ENCODE results near the gene SPPL3. TPM values are rescaled to one million over a fixed set of nuclear protein-coding genes. Genes with fewer than 3 reads are reported as not detected.

Gene SPPL3
- total RNA-seq, 2 experiments from 2014 or later, result 24.7 to 27.6 TPM

DNA sequence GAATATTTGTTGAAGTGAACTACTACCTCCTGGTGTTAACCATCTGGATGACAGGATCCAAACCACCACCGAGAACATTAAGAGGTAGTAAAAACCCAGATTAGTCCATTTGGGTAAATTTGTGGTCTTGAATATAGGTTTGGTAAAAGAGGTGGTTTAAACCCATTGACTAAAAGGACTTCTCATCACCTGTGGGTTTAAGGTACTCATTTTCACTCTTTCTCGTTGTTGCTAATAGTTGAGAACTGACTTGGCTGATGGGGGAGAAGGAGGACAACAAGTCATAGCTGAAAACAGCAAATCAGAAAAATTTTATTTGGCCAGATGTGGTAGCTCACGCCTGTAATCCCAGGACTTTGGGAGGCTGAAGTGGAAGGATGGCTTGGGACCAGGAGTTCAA is 119.4 kb downstream of the SPPL3 start:
- no peaks in the 10 kb centered on the region for H3K9me3 Mint-ChIP-seq
- DNase-seq, result no peak
- H3K27ac Mint-ChIP-seq, result no peak overlapping the region
- H3K36me3 Mint-ChIP-seq, result peaks cover 27% of the 10 kb centered on the region
- H3K4me3 Mint-ChIP-seq, result no peak overlapping the region
- H3K4me1 Mint-ChIP-seq, result peaks cover 17% of the 10 kb centered on the region
- H3K27me3 Mint-ChIP-seq, result no peaks in the 10 kb centered on the region

DNA sequence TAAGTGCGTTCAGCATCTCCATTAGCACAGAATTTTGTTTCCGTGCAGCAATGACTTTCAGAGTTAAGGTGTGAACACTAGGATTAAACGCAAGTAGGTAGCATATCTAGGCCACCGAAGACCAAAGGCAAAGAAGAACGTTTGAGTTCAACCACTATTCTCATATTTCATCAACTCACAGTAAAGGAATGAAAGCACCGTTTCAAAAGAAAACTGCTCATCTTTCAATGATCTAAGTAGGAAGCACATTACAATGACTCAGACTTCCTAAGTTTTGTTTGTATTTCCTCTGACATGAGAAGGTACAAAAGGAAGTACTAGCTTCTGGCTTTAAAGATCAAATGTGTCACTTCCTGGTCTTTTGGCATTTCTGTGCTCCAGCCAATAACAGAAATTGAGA is 121.0 kb downstream of the SPPL3 start:
- Mint-ChIP-seq H3K27ac (peak overlapping the region; percentile 72), H3K4me1 (peaks cover 17% of the 10 kb centered on the region), H3K4me3 (no peak overlapping the region), H3K9me3 (no peaks in the 10 kb centered on the region), H3K36me3 (peaks cover 20% of the 10 kb centered on the region), H3K27me3 (no peaks in the 10 kb centered on the region)
- DNase-seq, result no peak

DNA sequence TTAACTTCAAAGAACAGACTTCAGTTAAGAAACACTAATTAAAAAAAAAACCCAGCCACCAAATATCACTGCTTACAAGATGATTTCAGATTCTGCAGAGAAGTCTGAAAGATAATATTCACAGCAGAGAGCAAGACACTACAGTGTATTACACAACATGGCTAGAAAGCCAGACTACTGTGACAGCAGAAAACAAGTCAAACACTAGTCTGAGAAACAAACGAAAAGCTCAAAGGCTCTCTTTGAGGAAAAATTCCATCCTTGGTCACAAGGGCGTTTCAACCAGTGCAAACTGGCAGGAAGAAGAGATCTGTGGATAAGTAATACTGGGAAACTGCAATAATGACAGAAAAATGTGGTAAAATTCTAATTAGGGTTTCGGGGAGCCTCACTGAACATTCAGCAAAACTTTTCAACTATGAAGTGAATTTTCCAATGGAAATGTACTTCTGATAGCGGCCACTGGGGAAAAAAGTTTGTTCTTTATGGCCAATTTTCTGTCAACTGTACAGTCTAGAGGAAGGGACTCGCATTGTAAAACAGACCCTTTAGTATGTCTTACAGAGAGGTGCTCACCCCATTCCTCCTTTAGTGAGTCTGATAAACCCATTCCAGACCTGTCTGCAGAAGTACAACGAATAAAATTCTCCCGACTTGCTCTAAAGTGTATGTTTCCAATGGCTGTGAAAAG is 128.2 kb downstream of the SPPL3 start:
- peaks cover 17% of the 10 kb centered on the region for H3K4me1 Mint-ChIP-seq
- H3K36me3 Mint-ChIP-seq, result peaks cover 4% of the 10 kb centered on the region
- peak overlapping the region; percentile 10 for H3K27ac Mint-ChIP-seq
- DNase-seq, result no peak
- H3K27me3 Mint-ChIP-seq, result no peaks in the 10 kb centered on the region
- H3K9me3 Mint-ChIP-seq, result no peaks in the 10 kb centered on the region
- no peak overlapping the region for H3K4me3 Mint-ChIP-seq

DNA sequence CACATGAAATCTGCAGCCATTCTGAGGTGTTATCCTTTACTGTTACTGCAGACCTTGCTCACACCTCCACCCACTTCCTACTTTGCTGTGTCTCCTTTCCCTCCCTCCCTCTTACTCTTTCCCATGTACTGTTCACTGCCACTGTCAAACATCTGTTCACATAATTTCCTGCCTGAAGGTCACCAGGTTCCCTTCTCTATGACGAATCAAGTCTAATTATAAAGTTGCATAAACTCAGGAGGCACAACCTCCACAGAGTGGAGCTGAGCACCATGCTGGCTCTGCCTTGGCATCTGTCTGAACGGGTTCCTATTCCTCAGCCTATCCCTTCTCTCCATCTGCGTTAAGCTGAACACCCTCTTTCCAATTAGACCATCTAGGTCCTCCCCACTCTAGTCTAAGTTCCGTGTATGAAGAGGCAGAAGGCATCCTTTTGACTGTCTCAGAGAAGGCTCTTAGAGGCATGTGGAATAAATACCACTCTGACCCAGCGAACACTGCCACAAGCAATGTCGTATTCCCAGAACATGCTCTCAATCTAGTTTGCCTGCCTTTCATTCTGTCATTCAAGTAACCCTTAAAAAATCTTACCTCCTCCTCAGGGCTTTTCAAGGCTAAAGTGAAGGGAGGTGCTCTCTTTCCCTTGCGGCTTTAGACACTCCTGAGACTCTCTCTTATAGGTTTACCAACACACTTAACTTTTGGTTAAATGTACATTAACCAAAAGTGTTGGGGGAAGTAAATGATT is 129.8 kb downstream of the SPPL3 start:
- DNase-seq, result no peak
- H3K27ac Mint-ChIP-seq, result peak overlapping the region; percentile 21

DNA sequence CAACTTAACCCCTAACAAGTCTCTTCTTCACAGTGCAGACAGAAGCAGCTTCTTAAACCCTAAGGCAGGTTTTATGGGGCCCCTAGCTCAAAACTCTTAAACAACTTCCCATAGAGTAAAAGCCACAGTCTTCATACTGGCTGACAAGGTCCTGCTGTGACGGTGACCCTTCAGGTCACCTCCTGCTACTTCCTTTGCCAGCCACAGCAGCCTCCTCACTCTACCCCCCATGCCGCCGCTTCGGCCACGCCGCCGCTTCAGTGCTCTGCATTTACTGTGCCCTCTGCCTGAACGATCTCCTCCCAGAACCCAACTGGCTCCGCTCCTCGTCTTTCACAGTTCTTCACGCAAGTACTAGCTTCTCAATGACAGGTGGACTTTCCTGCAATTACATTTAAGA is 133.1 kb downstream of the SPPL3 start:
- H3K4me1 Mint-ChIP-seq, result peaks cover 11% of the 10 kb centered on the region
- no peak for DNase-seq
- H3K27me3 Mint-ChIP-seq, result no peaks in the 10 kb centered on the region
- no peaks in the 10 kb centered on the region for H3K9me3 Mint-ChIP-seq
- peaks cover 4% of the 10 kb centered on the region for H3K36me3 Mint-ChIP-seq
- H3K4me3 Mint-ChIP-seq, result no peak overlapping the region
- H3K27ac Mint-ChIP-seq, result no peak overlapping the region

More for the DNA sequence above, 129.8 kb downstream of the SPPL3 start:
- Mint-ChIP-seq H3K4me1 (peaks cover 17% of the 10 kb centered on the region), H3K9me3 (no peaks in the 10 kb centered on the region), H3K27me3 (no peaks in the 10 kb centered on the region), H3K4me3 (no peak overlapping the region), H3K36me3 (peaks cover 2% of the 10 kb centered on the region)

DNA sequence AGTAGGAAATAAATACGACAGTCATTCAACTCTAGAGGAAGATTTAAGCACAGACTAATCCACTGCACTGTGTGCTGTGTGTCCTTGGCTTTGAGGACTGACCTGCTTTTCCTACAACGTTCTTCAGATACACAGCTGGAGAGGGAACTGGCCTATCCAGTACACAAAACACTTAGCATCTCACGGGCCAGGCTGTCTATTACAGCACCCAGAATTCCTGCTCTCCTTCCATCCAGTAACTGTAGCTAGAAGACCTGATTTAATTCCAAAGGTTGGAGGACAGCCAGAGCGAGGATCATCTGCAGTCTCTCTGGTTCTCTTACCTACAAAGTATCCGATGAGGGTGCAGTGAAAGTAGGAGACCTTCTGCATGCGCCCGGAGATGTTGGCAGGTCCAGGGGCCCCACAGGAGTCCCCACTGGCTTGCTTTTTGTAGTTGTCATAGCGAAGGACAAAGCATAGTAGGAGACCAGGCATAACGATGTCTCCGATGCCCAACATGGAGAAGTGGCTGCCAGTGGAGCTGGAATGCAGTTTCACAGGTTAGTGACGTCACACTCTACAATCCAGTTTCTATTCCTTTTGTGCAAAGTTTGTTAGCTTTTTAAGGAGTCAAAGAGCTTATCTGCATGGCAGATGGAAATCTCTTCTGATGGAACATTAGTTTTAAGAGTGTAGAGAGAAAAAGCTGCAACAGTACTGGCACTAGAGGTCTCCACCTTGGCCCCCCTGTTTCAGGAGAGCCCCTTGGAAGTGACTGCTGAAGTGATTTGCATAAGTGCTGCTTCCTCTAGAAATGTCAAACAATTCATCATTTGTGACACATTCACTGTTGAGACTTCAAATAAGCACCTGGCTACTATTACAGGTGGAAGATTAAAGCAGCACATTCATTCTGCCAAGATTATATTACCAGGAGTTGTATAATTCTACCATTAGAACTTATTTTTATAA is 136.8 kb downstream of the SPPL3 start:
- Mint-ChIP-seq H3K36me3 (peaks cover 4% of the 10 kb centered on the region), H3K4me1 (no peaks in the 10 kb centered on the region), H3K27me3 (no peaks in the 10 kb centered on the region), H3K27ac (no peak overlapping the region), H3K4me3 (no peak overlapping the region), H3K9me3 (no peaks in the 10 kb centered on the region)
- no peak for DNase-seq

DNA sequence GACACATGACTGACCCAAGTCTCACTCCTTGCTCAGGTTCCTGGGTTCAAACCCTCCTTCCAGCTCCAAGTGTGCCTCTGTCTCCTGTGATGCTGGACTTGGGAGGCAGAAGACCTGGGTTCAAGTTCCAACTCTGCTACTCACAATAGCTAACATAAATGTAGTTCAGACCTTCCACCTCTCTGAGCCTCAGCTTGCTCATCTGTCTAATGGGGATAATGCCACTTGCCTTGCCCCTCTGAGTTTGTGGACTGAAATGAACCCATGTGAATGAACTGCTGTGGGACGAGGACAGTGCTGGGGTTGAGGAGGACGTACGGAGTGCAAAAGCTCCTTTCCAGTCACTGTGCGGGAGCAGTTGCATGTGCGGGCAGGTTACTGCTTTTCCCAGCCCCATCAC is 137.6 kb downstream of the SPPL3 start:
- no peaks in the 10 kb centered on the region for H3K9me3 Mint-ChIP-seq
- no peak for DNase-seq
- no peak overlapping the region for H3K4me3 Mint-ChIP-seq
- peak overlapping the region; percentile 50 for H3K27ac Mint-ChIP-seq
- H3K4me1 Mint-ChIP-seq, result no peaks in the 10 kb centered on the region
- H3K27me3 Mint-ChIP-seq, result no peaks in the 10 kb centered on the region
- peaks cover 7% of the 10 kb centered on the region for H3K36me3 Mint-ChIP-seq

DNA sequence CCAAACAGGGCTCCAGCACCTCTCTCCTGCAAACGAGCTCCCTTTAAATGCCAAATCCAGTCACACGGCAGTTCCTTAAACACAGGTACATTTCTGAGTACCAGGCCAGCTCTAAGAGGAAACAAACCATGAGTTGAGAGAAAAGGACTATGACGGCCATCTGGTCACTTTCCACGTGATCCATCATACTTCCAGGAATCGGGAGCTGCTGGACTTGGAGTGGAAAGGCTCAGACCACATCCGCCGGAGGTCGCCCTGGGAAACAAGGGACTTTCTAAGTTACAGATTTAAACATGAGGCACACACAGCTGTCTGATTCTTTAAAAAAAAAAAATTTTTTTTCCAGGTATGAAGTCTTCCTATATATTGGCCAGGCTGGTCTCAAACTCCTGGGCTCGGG is 139.3 kb downstream of the SPPL3 start:
- no peak overlapping the region for H3K27ac Mint-ChIP-seq
- H3K4me3 Mint-ChIP-seq, result no peak overlapping the region
- no peak for DNase-seq
- H3K4me1 Mint-ChIP-seq, result no peaks in the 10 kb centered on the region
- no peaks in the 10 kb centered on the region for H3K27me3 Mint-ChIP-seq
- no peaks in the 10 kb centered on the region for H3K9me3 Mint-ChIP-seq
- peaks cover 7% of the 10 kb centered on the region for H3K36me3 Mint-ChIP-seq

DNA sequence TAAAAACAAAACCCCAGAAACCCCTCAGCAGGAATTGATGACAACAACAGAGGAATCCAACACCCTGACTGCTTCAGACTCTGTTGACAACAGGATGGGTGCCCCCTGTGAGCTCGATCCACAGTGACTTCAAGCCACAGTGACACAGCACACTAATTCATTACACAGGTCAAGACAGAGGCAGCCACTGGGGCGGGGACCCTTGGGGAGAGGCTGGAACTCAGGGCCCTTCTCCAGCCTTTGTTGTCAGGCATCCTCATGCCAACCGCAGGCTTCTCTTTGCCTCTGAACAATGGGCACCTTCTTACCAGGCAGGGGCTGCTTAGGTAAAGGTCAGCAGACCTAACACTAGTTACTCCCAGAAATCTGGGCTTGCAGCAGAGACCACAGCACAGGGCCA is 140.9 kb downstream of the SPPL3 start:
- Mint-ChIP-seq H3K27me3 (no peaks in the 10 kb centered on the region), H3K4me3 (no peak overlapping the region), H3K36me3 (peaks cover 6% of the 10 kb centered on the region), H3K9me3 (no peaks in the 10 kb centered on the region), H3K27ac (no peak overlapping the region), H3K4me1 (no peaks in the 10 kb centered on the region)
- no peak for DNase-seq

DNA sequence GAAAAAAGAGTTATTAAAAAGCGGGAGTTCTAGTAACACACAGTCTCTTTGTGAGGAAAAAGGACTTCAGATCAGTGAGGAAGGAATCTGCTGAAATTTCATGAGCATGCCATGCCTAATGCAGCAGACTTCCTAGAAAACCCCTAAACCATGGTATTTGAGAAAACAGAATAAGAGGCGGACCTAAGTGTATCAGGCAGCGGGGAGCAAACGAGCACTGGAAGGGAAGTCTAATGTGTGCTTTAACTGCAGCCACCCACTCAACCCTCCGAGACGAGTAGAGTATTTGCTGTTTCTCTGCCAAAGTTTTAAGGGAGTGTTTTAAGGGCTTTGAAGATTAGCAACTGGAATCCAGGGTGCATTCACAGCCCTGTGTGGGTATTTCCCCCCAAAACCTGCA is 142.1 kb downstream of the SPPL3 start:
- DNase-seq, result no peak
- peaks cover 6% of the 10 kb centered on the region for H3K36me3 Mint-ChIP-seq
- H3K9me3 Mint-ChIP-seq, result no peaks in the 10 kb centered on the region
- no peaks in the 10 kb centered on the region for H3K4me1 Mint-ChIP-seq
- H3K4me3 Mint-ChIP-seq, result no peak overlapping the region
- no peak overlapping the region for H3K27ac Mint-ChIP-seq
- H3K27me3 Mint-ChIP-seq, result no peaks in the 10 kb centered on the region

DNA sequence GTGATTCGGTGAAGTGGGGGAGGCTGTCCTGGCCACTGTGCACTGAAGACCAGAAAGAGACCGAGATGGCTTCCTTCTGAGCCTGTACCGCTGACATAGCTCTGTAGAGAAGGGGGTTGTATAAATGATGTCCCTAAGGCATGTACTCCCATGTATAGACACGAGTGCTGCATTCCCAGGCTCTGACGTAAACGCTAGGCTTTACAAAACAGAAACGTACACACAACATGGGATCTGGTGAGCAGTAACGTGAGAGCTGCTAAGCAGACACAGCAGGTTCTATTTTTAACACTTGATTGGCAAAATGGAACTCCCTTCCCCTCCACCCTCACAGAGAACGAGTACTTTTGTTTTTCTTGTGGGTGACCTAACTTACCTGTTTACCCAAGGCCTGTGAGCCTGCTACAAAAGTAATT is 142.6 kb downstream of the SPPL3 start:
- H3K9me3 Mint-ChIP-seq, result no peaks in the 10 kb centered on the region
- no peak for DNase-seq
- H3K27me3 Mint-ChIP-seq, result no peaks in the 10 kb centered on the region
- no peaks in the 10 kb centered on the region for H3K4me1 Mint-ChIP-seq
- H3K36me3 Mint-ChIP-seq, result peaks cover 6% of the 10 kb centered on the region
- H3K27ac Mint-ChIP-seq, result no peak overlapping the region
- no peak overlapping the region for H3K4me3 Mint-ChIP-seq

DNA sequence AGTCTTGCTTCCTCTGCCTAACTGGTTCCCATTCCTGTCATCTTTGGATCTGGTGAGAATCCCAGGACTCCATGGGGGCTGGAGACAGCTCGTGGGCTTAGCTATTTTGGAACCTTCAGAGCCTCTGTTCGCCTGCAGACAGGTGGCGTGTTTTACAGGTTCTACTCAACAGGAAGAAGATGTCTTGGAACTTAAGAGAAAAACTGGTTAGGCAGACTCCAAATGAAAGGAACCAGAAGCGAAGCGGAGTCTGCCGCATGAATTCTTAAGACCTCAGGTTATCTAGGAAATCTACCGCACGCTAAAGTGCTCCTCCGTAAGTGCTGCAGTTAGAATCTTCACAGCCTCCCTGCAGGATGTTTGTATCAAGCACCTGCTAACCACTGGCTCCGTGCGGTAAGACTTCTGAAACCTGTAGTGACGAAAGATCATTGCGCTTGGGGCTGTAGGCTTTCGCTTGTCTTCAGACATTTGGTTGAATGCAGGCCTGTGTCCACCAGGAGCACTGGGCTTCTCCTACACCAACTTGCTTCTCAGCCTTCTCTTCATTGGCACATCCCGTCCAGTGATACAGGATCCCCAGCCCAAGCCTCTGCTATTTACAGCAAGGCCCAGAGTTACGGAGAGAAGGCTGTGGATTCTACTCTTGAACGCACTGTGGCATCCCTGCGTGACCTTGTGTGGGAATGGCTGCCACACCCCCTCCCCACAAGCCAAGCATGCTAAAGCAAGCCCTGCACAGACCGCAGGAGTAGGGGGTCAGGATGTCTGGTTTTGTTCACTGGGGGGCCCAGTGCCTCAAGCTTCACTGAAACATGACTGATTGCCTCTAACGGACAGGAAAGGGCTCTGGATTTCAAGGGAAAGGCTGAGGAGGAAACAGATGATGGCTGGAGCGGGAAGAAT is 143.6 kb downstream of the SPPL3 start:
- H3K4me3 Mint-ChIP-seq, result no peak overlapping the region
- peaks cover 6% of the 10 kb centered on the region for H3K36me3 Mint-ChIP-seq
- DNase-seq, result no peak
- peak overlapping the region; percentile 36 for H3K27ac Mint-ChIP-seq
- H3K4me1 Mint-ChIP-seq, result no peaks in the 10 kb centered on the region
- H3K27me3 Mint-ChIP-seq, result no peaks in the 10 kb centered on the region
- no peaks in the 10 kb centered on the region for H3K9me3 Mint-ChIP-seq

DNA sequence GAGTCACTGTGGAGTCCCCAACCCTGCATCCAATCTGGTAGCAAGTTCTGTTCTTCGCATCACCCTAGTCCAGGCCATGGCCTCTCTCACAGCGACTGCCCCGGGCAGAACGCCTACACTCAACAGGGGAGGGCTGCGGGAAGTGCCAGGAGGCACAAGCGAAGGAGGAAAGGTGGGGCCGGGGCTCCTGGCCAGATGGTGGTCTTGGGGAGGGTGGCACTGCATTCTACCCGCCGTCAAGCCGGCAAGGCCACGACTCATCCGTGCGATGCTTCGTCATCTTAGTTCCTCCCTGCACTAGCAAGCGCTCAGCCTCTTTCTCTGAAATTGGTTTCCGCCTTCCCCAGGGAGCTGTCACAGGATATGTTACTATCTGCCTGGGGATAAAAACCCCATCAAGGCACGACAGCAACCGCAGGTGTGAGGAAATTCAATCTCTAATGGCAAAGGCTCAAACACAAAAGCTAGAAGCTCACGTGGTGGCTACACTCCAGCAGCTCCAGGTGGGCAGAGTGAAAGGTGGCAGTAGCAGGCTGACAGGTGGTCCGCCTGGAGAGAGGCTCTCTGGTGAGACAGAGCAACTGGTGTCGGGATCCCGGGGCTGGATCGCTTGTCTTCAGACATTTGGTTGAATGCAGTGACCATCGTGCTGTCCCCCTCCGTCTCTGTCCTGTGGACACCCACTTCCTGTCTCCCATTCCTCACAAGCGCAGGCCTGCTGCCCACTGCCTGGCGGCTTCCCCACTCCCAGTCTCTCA is 144.4 kb downstream of the SPPL3 start:
- no peak overlapping the region for H3K4me3 Mint-ChIP-seq
- peak overlapping the region; percentile 36 for H3K27ac Mint-ChIP-seq
- peaks cover 7% of the 10 kb centered on the region for H3K27me3 Mint-ChIP-seq
- DNase-seq, result no peak
- peaks cover 6% of the 10 kb centered on the region for H3K36me3 Mint-ChIP-seq
- H3K9me3 Mint-ChIP-seq, result peaks cover 5% of the 10 kb centered on the region
- H3K4me1 Mint-ChIP-seq, result peaks cover 4% of the 10 kb centered on the region
